GM23338 (cell line): ENCODE data around the gene DBH. TPM values are rescaled to one million over a fixed set of nuclear protein-coding genes. Genes with fewer than 3 reads are reported as not detected.

Experiments
- ATAC-seq: fragments of 200-7000 bp; cut with Tn5 transposase; 3 replicates; pipeline ENCODE4 v1.9.1; 2020
- DNase-seq: peaks from one replicate; pipeline ENCODE4 v3.0.0-alpha.2; 2015; ENCODE audit warnings: low spot score
- H2AFZ ChIP-seq: fragments of 200-600 bp; sonication (generic); 2 replicates; pipeline ENCODE4 v1.8.0; 2016; ENCODE audit warnings: antibody characterized with exemption, mild to moderate bottlenecking, moderate library complexity
- H3F3A ChIP-seq: fragments of 200-600 bp; sonication (generic); replicated peaks from 2 replicates; pipeline ENCODE4 v1.8.0; 2017; ENCODE audit warnings: antibody characterized with exemption, mixed run types, low read depth
- H3K27ac ChIP-seq: fragments of 200-600 bp; sonication (generic); 2 replicates; pipeline ENCODE4 v1.6.1; 2016; ENCODE audit warnings: low read depth
- H3K27me3 ChIP-seq: fragments of 200-600 bp; sonication (generic); 2 replicates; pipeline ENCODE4 v1.8.0; 2016; ENCODE audit warnings: mild to moderate bottlenecking, mixed run types, moderate library complexity; ENCODE audit not compliant: insufficient read depth
- H3K36me3 ChIP-seq: fragments of 200-600 bp; sonication (generic); 2 replicates; pipeline ENCODE4 v1.8.0; 2016; ENCODE audit warnings: mild to moderate bottlenecking; ENCODE audit not compliant: insufficient read depth
- H3K4me1 ChIP-seq: fragments of 200-600 bp; sonication (generic); 2 replicates; pipeline ENCODE4 v1.8.0; 2016; ENCODE audit warnings: mild to moderate bottlenecking, moderate library complexity; ENCODE audit not compliant: insufficient read depth
- H3K4me2 ChIP-seq: fragments of 200-600 bp; sonication (generic); 2 replicates; pipeline ENCODE4 v1.7.1; 2017; ENCODE audit warnings: mixed run types
- H3K4me3 ChIP-seq: fragments of 200-600 bp; sonication (generic); 2 replicates; pipeline ENCODE4 v1.6.1; 2016; ENCODE audit warnings: mixed run types
- H3K79me2 ChIP-seq: fragments of 200-600 bp; sonication (generic); replicated peaks from 2 replicates; pipeline ENCODE4 v1.8.0; 2017; ENCODE audit warnings: mild to moderate bottlenecking; ENCODE audit not compliant: insufficient read depth
- H3K9me2 ChIP-seq: fragments of 200-600 bp; sonication (generic); 2 replicates; pipeline ENCODE4 v1.8.0; 2017; ENCODE audit not compliant: insufficient read depth
- H4K20me1 ChIP-seq: fragments of 200-600 bp; sonication (generic); replicated peaks from 2 replicates; pipeline ENCODE4 v1.8.0; 2017; ENCODE audit warnings: mild to moderate bottlenecking; ENCODE audit not compliant: insufficient read depth
- H3K27ac Mint-ChIP-seq: 2 replicates; pipeline ENCODE4 v1.8.0; 2020; ENCODE audit warnings: inconsistent platforms, mild to moderate bottlenecking, moderate library complexity, mixed read lengths
- H3K27me3 Mint-ChIP-seq: 3 replicates; pipeline ENCODE4 v1.8.0; 2022; ENCODE audit warnings: low read depth, mild to moderate bottlenecking, moderate library complexity, mixed read lengths, inconsistent platforms; ENCODE audit not compliant: insufficient read depth, poor library complexity
- H3K36me3 Mint-ChIP-seq: 3 replicates; pipeline ENCODE4 v1.8.0; 2021; ENCODE audit warnings: low read depth, mild to moderate bottlenecking, inconsistent platforms, moderate library complexity, mixed read lengths
- H3K4me1 Mint-ChIP-seq: 3 replicates; pipeline ENCODE4 v1.8.0; 2020; ENCODE audit warnings: mild to moderate bottlenecking, inconsistent platforms, mixed read lengths
- H3K4me3 Mint-ChIP-seq: 3 replicates; pipeline ENCODE4 v1.8.0; 2021; ENCODE audit warnings: moderate library complexity, mild to moderate bottlenecking, inconsistent platforms, mixed read lengths
- H3K9me3 Mint-ChIP-seq: 3 replicates; pipeline ENCODE4 v1.8.0; 2020; ENCODE audit warnings: moderate library complexity, mild to moderate bottlenecking, inconsistent platforms, mixed read lengths
- CREB1 ChIP-seq: fragments of 250-450 bp; sonication (Bioruptor Pico); IDR thresholded peaks from 2 replicates; pipeline ENCODE4 v1.5.0; 2020; ENCODE audit warnings: low read depth, mild to moderate bottlenecking, moderate library complexity
- CTCF ChIP-seq, 2 experiments: fragments of 200-600 bp in 1 of 2; sonication (generic) in 1 of 2; conservative IDR thresholded peaks; 2 replicates each; pipeline versions ENCODE4 v1.5.1 to v1.6.1; 2016 to 2017; ENCODE audit warnings: antibody characterized with exemption in 2 of 2, low read depth in 2 of 2, mild to moderate bottlenecking in 2 of 2, moderate library complexity in 1 of 2
- EZH2 ChIP-seq: fragments of 200-600 bp; sonication (generic); IDR thresholded peaks from one replicate; pipeline ENCODE4 v1.8.0; 2017; ENCODE audit warnings: antibody characterized with exemption, mild to moderate bottlenecking, low read depth; ENCODE audit not compliant: unreplicated experiment
- EZH2phosphoT487 ChIP-seq: fragments of 200-600 bp; sonication (generic); IDR thresholded peaks from one replicate; pipeline ENCODE4 v1.8.1; 2018; ENCODE audit warnings: antibody characterized with exemption; ENCODE audit not compliant: unreplicated experiment
- NANOG ChIP-seq: IDR thresholded peaks from 2 replicates; pipeline ENCODE4 v1.6.1; 2016; ENCODE audit warnings: antibody characterized with exemption, borderline replicate concordance
- POLR2AphosphoS5 ChIP-seq: IDR thresholded peaks from 2 replicates; pipeline ENCODE4 v1.6.1; 2016; ENCODE audit warnings: antibody characterized with exemption, low read depth
- REST ChIP-seq: IDR thresholded peaks from one replicate; pipeline ENCODE4 v1.6.1; 2018; ENCODE audit warnings: antibody characterized with exemption; ENCODE audit not compliant: unreplicated experiment
- STAT1 ChIP-seq: IDR thresholded peaks from one replicate; pipeline ENCODE4 v1.6.1; 2016; ENCODE audit warnings: antibody characterized with exemption; ENCODE audit not compliant: unreplicated experiment
- ZNF114 ChIP-seq: fragments of 250-450 bp; sonication (Bioruptor Pico); IDR thresholded peaks from 2 replicates; pipeline ENCODE4 v1.5.0; 2020; ENCODE audit warnings: mild to moderate bottlenecking, moderate library complexity
- ZNF331 ChIP-seq: fragments of 250-450 bp; sonication (Bioruptor Pico); IDR thresholded peaks from 2 replicates; pipeline ENCODE4 v1.5.0; 2020; ENCODE audit warnings: low read depth, mild to moderate bottlenecking, moderate library complexity
- ZNF462 ChIP-seq: fragments of 250-450 bp; sonication (Bioruptor Pico); IDR thresholded peaks from 2 replicates; pipeline ENCODE4 v1.5.0; 2020; ENCODE audit warnings: mild to moderate bottlenecking, moderate library complexity
- polyA plus RNA-seq: library from polyadenylated mRNA; unstranded; fragments of >200 nt; fragmentation: Nextera tagmentation; extraction: Ambion mirVana; gene quantifications from 2 replicates; pipeline ENCODE4 v1.2.1, GENCODE V29; 2016
- total RNA-seq: library from RNA; depleted of rRNA; stranded (reverse); fragments of >200 nt; shearing (Covaris generic); gene quantifications from 2 replicates; pipeline ENCODE4 v1.2.3, GENCODE V29; 2014

DBH gene
- total and polyA plus RNA-seq, 2 experiments from 2014 or later: 0.08 to 0.24 TPM

- Histone ChIP-seq H3K4me1 (no peaks in the 10 kb centered on the region), H3K36me3 (no peaks in the 10 kb centered on the region), H3K27me3 (no peaks in the 10 kb centered on the region), H3K4me3 (no peak overlapping the region), H3K79me2 (no peaks in the 10 kb centered on the region), H3K27ac (no peak overlapping the region), H3K9me2 (no peaks in the 10 kb centered on the region), H2AFZ (no peak overlapping the region), H3K4me2 (no peak overlapping the region), H4K20me1 (no peaks in the 10 kb centered on the region), H3F3A (no peaks in the 10 kb centered on the region)
- H3K36me3 Mint-ChIP-seq: no peaks in the 10 kb centered on the region
- TF ChIP-seq ZNF114: no peak
- no peak for TF ChIP-seq STAT1
- no peak for TF ChIP-seq POLR2AphosphoS5
- no peak for TF ChIP-seq CTCF (conservative IDR thresholded peaks at IDR 0.05; ENCODE audit: low read depth in 2 of 2)
- TF ChIP-seq EZH2phosphoT487: no peak
- TF ChIP-seq REST: no peak
- no peak for TF ChIP-seq ZNF462 (CRISPR knock-in tag)
- no peak for TF ChIP-seq ZNF331 (CRISPR knock-in tag)
- no peak for TF ChIP-seq NANOG
- no peak for TF ChIP-seq CREB1
- no peak for TF ChIP-seq EZH2
- H3K27ac Mint-ChIP-seq: no peak overlapping the region
- no peak for DNase-seq
- H3K4me3 Mint-ChIP-seq: no peak overlapping the region
- no peaks in the 10 kb centered on the region for H3K9me3 Mint-ChIP-seq
- ATAC-seq: no peak
- H3K27me3 Mint-ChIP-seq: peaks cover 5% of the 10 kb centered on the region
- H3K4me1 Mint-ChIP-seq: no peaks in the 10 kb centered on the region; the same call in 2 of the 3 replicates
Observed at GRCh38 chr9:133665535-133665934, 29.4 kb downstream of the DBH start.
